Neural cell (in vitro differentiated cells): Measurements from ENCODE around the gene MAPK1IP1L. TPM values are rescaled to one million over a fixed set of nuclear protein-coding genes. Genes with fewer than 3 reads are reported as not detected.

Experiments used
- H2AFZ ChIP-seq: fragments of 200-600, 300-800 bp; sonication (generic), shearing (Covaris generic); 2 replicates; pipeline ENCODE4 v1.6.0; 2014; ENCODE audit warnings: low read depth, mild to moderate bottlenecking, antibody characterized with exemption, low read length, moderate library complexity
- H3F3A ChIP-seq: fragments of 200-600 bp; shearing (Covaris generic); 2 replicates; pipeline ENCODE4 v1.6.1; 2016; ENCODE audit warnings: mild to moderate bottlenecking, moderate library complexity, mixed read lengths, antibody characterized with exemption, low read length; ENCODE audit not compliant: insufficient read depth, poor library complexity, severe bottlenecking
- H3K27ac ChIP-seq: fragments of 200-600, 300-800 bp; sonication (generic), shearing (Covaris generic); 2 replicates; pipeline ENCODE4 v1.5.1; 2014; ENCODE audit warnings: mild to moderate bottlenecking, low read length, moderate library complexity
- H3K27me3 ChIP-seq: fragments of 300-800, 200-600 bp; sonication (generic), shearing (Covaris generic); 2 replicates; pipeline ENCODE4 v1.6.0; 2014; ENCODE audit warnings: mild to moderate bottlenecking, low read depth, low read length, moderate library complexity; ENCODE audit not compliant: insufficient read depth
- H3K36me3 ChIP-seq: fragments of 300-800, 200-600 bp; sonication (generic), shearing (Covaris generic); 2 replicates; pipeline ENCODE4 v1.5.1; 2014; ENCODE audit warnings: mild to moderate bottlenecking, antibody characterized with exemption, low read length, moderate library complexity; ENCODE audit not compliant: insufficient read depth
- H3K4me2 ChIP-seq: fragments of 300-800, 200-600 bp; sonication (generic), shearing (Covaris generic); 2 replicates; pipeline ENCODE4 v1.6.0; 2014; ENCODE audit warnings: mild to moderate bottlenecking, low read length
- H3K4me3 ChIP-seq: fragments of 300-800, 200-600 bp; sonication (generic), shearing (Covaris generic); 2 replicates; pipeline ENCODE4 v1.5.1; 2014; ENCODE audit warnings: mild to moderate bottlenecking, low read length, moderate library complexity
- H3K79me2 ChIP-seq: fragments of 200-600 bp; shearing (Covaris generic); replicated peaks from 2 replicates; pipeline ENCODE4 v1.6.0; 2014; ENCODE audit warnings: mild to moderate bottlenecking, low read length, moderate library complexity; ENCODE audit not compliant: insufficient read depth
- H3K9ac ChIP-seq: fragments of 300-800, 200-600 bp; sonication (generic), shearing (Covaris generic); 2 replicates; pipeline ENCODE4 v1.6.1; 2016; ENCODE audit warnings: mild to moderate bottlenecking, low read length, mixed read lengths
- H3K9me2 ChIP-seq: fragments of 200-600 bp; shearing (Covaris generic); 2 replicates; pipeline ENCODE4 v1.6.1; 2016; ENCODE audit warnings: mild to moderate bottlenecking, low read length, mixed read lengths; ENCODE audit not compliant: insufficient read depth
- H3K9me3 ChIP-seq: fragments of 200-600, 300-800 bp; sonication (generic), shearing (Covaris generic); 2 replicates; pipeline ENCODE4 v1.6.1; 2016; ENCODE audit warnings: mild to moderate bottlenecking, mixed run types, low read length, moderate library complexity, mixed read lengths
- H4K20me1 ChIP-seq: fragments of 200-600 bp; shearing (Covaris generic); 2 replicates; pipeline ENCODE4 v1.6.1; 2016; ENCODE audit warnings: mild to moderate bottlenecking, mixed run types; ENCODE audit not compliant: insufficient read depth
- EP300 ChIP-seq: fragments of 450-650 bp; conservative IDR thresholded peaks from 2 replicates; pipeline ENCODE4 v1.6.1; 2014; ENCODE audit warnings: antibody characterized with exemption, mild to moderate bottlenecking, moderate library complexity; ENCODE audit not compliant: poor library complexity, severe bottlenecking
- EZH2 ChIP-seq: fragments of 200-600, 300-800 bp; shearing (Covaris generic), sonication (generic); IDR thresholded peaks from 2 replicates; pipeline ENCODE4 v1.6.1; 2014; ENCODE audit warnings: antibody characterized with exemption, low read length, borderline replicate concordance, mild to moderate bottlenecking; ENCODE audit not compliant: insufficient read depth, poor library complexity, severe bottlenecking
- MXI1 ChIP-seq: fragments of 450-650 bp; conservative IDR thresholded peaks from 2 replicates; pipeline ENCODE4 v1.6.1; 2014; ENCODE audit warnings: antibody characterized with exemption, mild to moderate bottlenecking; ENCODE audit not compliant: poor library complexity, severe bottlenecking
- POLR2AphosphoS5 ChIP-seq: IDR thresholded peaks from 2 replicates; pipeline ENCODE4 v1.6.1; 2012
- RAD21 ChIP-seq: fragments of 450-650 bp; conservative IDR thresholded peaks from 2 replicates; pipeline ENCODE4 v1.6.1; 2014; ENCODE audit warnings: antibody characterized with exemption, mild to moderate bottlenecking, moderate library complexity
- SMC3 ChIP-seq: fragments of 450-650 bp; conservative IDR thresholded peaks from 2 replicates; pipeline ENCODE4 v1.6.1; 2014; ENCODE audit warnings: antibody characterized with exemption, mild to moderate bottlenecking, moderate library complexity; ENCODE audit not compliant: poor library complexity
- TAF1 ChIP-seq: IDR thresholded peaks from 2 replicates; pipeline ENCODE4 v1.6.1; 2012; ENCODE audit warnings: low read depth
- polyA plus RNA-seq: library from polyadenylated mRNA; depleted of rRNA; stranded (reverse); fragments of >200 nt; gene quantifications from 2 replicates; pipeline ENCODE4 v1.2.3, GENCODE V29; 2014
- TF ChIP-seq, protein P1 (sequence below): IDR thresholded peaks from 2 replicates; pipeline ENCODE4 v1.6.1; 2012; ENCODE audit warnings: borderline replicate concordance
- TF ChIP-seq, protein P2 (sequence below): fragments of 450-650 bp; IDR thresholded peaks from 2 replicates; pipeline ENCODE4 v1.5.1; 2014; ENCODE audit warnings: antibody characterized with exemption, mild to moderate bottlenecking, moderate library complexity; ENCODE audit not compliant: poor library complexity, severe bottlenecking

The MAPK1IP1L gene
- polyA plus RNA-seq, 1 donor from 2014 or later, result 35.4 TPM

DNA sequence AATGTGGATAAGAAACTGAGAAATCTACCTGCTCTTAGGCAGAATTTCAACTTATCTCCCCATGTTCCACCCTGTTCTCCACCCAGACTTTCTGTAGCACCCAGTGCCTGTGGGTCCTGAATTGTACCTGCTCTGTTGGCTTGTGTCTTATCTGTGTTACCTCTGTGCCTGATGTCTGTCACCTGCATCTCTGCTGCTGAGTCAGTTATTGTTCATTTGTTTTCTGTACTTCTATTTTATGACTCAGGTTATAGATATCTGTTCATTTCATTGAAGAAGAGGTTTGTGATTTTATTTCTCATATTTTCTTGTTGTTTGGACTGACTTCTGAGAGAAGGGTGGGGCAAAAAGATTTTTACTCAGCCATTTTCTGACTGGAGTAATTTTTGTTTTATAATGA, 12.7 kb upstream of the MAPK1IP1L start:
- peaks cover 12% of the 10 kb centered on the region for H3K79me2 ChIP-seq

DNA sequence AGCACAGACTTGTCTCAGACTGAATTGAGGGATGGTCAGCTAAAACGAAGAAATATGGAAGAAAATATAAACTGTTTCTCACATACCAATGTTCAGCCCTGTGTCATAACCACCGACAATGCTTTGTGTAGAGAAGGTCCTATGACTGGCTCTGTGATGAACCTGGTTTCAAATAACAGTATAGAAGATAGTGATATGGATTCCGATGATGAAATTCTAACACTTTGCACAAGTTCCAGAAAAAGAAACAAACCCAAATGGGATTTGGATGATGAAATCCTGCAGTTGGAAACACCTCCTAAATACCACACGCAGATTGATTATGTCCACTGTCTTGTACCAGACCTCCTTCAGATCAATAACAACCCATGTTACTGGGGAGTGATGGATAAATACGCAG, 7.9 kb upstream of the MAPK1IP1L start:
- Histone ChIP-seq H3K4me2 (no peak overlapping the region), H3K9ac (no peak overlapping the region), H2AFZ (no peak overlapping the region), H3F3A (no peaks in the 10 kb centered on the region), H3K79me2 (peaks cover 4% of the 10 kb centered on the region), H3K9me3 (no peaks in the 10 kb centered on the region), H3K9me2 (no peaks in the 10 kb centered on the region), H3K27me3 (no peaks in the 10 kb centered on the region), H3K4me3 (no peak overlapping the region), H4K20me1 (no peaks in the 10 kb centered on the region), H3K27ac (no peak overlapping the region), H3K36me3 (no peaks in the 10 kb centered on the region)
- TF ChIP-seq MXI1 (no peak), RAD21 (no peak), TAF1 (no peak), EP300 (no peak), EZH2 (no peak)
- TF ChIP-seq, protein P1, sequence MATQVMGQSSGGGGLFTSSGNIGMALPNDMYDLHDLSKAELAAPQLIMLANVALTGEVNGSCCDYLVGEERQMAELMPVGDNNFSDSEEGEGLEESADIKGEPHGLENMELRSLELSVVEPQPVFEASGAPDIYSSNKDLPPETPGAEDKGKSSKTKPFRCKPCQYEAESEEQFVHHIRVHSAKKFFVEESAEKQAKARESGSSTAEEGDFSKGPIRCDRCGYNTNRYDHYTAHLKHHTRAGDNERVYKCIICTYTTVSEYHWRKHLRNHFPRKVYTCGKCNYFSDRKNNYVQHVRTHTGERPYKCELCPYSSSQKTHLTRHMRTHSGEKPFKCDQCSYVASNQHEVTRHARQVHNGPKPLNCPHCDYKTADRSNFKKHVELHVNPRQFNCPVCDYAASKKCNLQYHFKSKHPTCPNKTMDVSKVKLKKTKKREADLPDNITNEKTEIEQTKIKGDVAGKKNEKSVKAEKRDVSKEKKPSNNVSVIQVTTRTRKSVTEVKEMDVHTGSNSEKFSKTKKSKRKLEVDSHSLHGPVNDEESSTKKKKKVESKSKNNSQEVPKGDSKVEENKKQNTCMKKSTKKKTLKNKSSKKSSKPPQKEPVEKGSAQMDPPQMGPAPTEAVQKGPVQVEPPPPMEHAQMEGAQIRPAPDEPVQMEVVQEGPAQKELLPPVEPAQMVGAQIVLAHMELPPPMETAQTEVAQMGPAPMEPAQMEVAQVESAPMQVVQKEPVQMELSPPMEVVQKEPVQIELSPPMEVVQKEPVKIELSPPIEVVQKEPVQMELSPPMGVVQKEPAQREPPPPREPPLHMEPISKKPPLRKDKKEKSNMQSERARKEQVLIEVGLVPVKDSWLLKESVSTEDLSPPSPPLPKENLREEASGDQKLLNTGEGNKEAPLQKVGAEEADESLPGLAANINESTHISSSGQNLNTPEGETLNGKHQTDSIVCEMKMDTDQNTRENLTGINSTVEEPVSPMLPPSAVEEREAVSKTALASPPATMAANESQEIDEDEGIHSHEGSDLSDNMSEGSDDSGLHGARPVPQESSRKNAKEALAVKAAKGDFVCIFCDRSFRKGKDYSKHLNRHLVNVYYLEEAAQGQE, result no peak

More for the DNA sequence above, 12.7 kb upstream of the MAPK1IP1L start:
- Histone ChIP-seq H3K9me2 (no peaks in the 10 kb centered on the region), H3F3A (no peaks in the 10 kb centered on the region), H2AFZ (no peak overlapping the region), H4K20me1 (no peaks in the 10 kb centered on the region), H3K27me3 (no peaks in the 10 kb centered on the region), H3K4me2 (no peak overlapping the region), H3K4me3 (no peak overlapping the region), H3K36me3 (no peaks in the 10 kb centered on the region), H3K27ac (no peak overlapping the region), H3K9ac (no peak overlapping the region), H3K9me3 (no peaks in the 10 kb centered on the region)
- TF ChIP-seq POLR2AphosphoS5 (no peak), TAF1 (no peak), SMC3 (no peak), EZH2 (no peak), MXI1 (no peak), RAD21 (no peak), EP300 (no peak)
- TF ChIP-seq, protein P2, sequence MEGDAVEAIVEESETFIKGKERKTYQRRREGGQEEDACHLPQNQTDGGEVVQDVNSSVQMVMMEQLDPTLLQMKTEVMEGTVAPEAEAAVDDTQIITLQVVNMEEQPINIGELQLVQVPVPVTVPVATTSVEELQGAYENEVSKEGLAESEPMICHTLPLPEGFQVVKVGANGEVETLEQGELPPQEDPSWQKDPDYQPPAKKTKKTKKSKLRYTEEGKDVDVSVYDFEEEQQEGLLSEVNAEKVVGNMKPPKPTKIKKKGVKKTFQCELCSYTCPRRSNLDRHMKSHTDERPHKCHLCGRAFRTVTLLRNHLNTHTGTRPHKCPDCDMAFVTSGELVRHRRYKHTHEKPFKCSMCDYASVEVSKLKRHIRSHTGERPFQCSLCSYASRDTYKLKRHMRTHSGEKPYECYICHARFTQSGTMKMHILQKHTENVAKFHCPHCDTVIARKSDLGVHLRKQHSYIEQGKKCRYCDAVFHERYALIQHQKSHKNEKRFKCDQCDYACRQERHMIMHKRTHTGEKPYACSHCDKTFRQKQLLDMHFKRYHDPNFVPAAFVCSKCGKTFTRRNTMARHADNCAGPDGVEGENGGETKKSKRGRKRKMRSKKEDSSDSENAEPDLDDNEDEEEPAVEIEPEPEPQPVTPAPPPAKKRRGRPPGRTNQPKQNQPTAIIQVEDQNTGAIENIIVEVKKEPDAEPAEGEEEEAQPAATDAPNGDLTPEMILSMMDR, result no peak
- TF ChIP-seq, protein P1, result no peak
